Sigmoid colon (tissue), 4 donors: ENCODE data around the gene VHLL.

Experiments used
- EP300 ChIP-seq, 4 donors: sonication (generic); formaldehyde crosslinking; IDR thresholded peaks; one replicate each; pipeline ENCODE4 v1.6.1; 2017; ENCODE audit warnings: antibody characterized with exemption in 4 of 4
- POLR2A ChIP-seq, 2 donors: fragments of 450-650 bp; IDR thresholded peaks; one replicate each; pipeline ENCODE4 v1.6.1; 2016; ENCODE audit warnings: antibody characterized with exemption in 2 of 2, mild to moderate bottlenecking in 2 of 2, moderate library complexity in 2 of 2
- POLR2AphosphoS5 ChIP-seq, 4 donors: sonication (generic); formaldehyde crosslinking; IDR thresholded peaks; one replicate each; pipeline ENCODE4 v1.6.1; 2017; ENCODE audit warnings: antibody characterized with exemption in 4 of 4
- TF ChIP-seq, protein P1 (sequence below), 4 experiments: fragments of 450-650 bp in 3 of 4; fragments of 200-600 bp in 1 of 4; IDR thresholded peaks; one replicate each; pipeline ENCODE4 v1.5.1; 2016 to 2019; ENCODE audit warnings: antibody characterized with exemption in 4 of 4, mild to moderate bottlenecking in 3 of 4, moderate library complexity in 2 of 4

DNA sequence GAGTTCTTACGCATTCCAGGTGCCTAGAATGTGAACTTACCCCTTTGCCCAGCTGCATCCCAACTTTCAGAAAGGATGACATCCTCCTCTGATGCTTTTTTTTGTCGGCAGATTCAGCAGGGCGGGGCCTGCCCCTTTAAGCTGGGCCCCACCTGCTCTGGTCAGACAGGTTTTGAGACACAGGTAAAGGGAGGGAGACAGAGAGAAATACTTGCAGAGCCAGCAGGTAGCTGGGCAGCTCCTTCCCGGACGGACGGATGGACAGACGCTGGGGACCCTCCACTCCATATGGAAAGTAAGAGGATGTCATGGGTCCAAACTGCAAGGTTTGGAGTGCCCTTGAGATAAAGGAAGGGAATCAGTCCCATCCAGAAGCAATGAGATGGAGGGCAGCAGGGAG lies 15.0 kb downstream of the VHLL start, which contains the start of gene TMEM79:
- TF ChIP-seq POLR2A (IDR thresholded peaks at IDR 0.05) (no peak), POLR2AphosphoS5 (IDR thresholded peaks at IDR 0.05) (no peak), EP300 (IDR thresholded peaks at IDR 0.05) (no peak)
- TF ChIP-seq, protein P1, sequence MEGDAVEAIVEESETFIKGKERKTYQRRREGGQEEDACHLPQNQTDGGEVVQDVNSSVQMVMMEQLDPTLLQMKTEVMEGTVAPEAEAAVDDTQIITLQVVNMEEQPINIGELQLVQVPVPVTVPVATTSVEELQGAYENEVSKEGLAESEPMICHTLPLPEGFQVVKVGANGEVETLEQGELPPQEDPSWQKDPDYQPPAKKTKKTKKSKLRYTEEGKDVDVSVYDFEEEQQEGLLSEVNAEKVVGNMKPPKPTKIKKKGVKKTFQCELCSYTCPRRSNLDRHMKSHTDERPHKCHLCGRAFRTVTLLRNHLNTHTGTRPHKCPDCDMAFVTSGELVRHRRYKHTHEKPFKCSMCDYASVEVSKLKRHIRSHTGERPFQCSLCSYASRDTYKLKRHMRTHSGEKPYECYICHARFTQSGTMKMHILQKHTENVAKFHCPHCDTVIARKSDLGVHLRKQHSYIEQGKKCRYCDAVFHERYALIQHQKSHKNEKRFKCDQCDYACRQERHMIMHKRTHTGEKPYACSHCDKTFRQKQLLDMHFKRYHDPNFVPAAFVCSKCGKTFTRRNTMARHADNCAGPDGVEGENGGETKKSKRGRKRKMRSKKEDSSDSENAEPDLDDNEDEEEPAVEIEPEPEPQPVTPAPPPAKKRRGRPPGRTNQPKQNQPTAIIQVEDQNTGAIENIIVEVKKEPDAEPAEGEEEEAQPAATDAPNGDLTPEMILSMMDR (IDR thresholded peaks at IDR 0.05), result no peak
